ENCODE results near the gene OGG1.

Gene OGG1

GRCh38 chr3:9739181-9739580 lies 10.6 kb upstream of the OGG1 start:
- H3K27ac ChIP-seq = no peak overlapping the region
- TF ChIP-seq CTCF (conservative IDR thresholded peaks at IDR 0.05) = no peak

- no peak for TF ChIP-seq CTCF (conservative IDR thresholded peaks at IDR 0.05)
- H3K27ac ChIP-seq = no peak overlapping the region
These were observed 7.2 kb upstream of the OGG1 start for GRCh38 chr3:9742560-9742959.

GRCh38 chr3:9743548-9743947 lies 6.2 kb upstream of the OGG1 start:
- no peak overlapping the region for H3K27ac ChIP-seq
- no peak for TF ChIP-seq CTCF (conservative IDR thresholded peaks at IDR 0.05)

- H3K27ac ChIP-seq = no peak overlapping the region
- TF ChIP-seq CTCF (conservative IDR thresholded peaks at IDR 0.05) = no peak
These were observed 5.6 kb upstream of the OGG1 start for GRCh38 chr3:9744162-9744561.

- no peak for TF ChIP-seq CTCF (conservative IDR thresholded peaks at IDR 0.05)
These were observed 4.2 kb upstream of the OGG1 start for GRCh38 chr3:9745521-9745920.

GRCh38 chr3:9746330-9746729 lies 3.4 kb upstream of the OGG1 start:
- TF ChIP-seq CTCF (conservative IDR thresholded peaks at IDR 0.05) = no peak
- H3K27ac ChIP-seq = no peak overlapping the region

More at GRCh38 chr3:9745521-9745920, 4.2 kb upstream of the OGG1 start:
- H3K27ac ChIP-seq = no peak overlapping the region

GRCh38 chr3:9747267-9747666 lies 2.5 kb upstream of the OGG1 start:
- no peak overlapping the region for H3K27ac ChIP-seq
- TF ChIP-seq CTCF (conservative IDR thresholded peaks at IDR 0.05) = no peak

GRCh38 chr3:9748031-9748430 lies 1.7 kb upstream of the OGG1 start:
- no peak overlapping the region for H3K27ac ChIP-seq
- TF ChIP-seq CTCF (conservative IDR thresholded peaks at IDR 0.05) = no peak
